ENCODE data around the gene IL31.
A peak's percentile ranks its signal among the peaks of the same experiment; 100 is the strongest.
"Not testable (repeated sequence)": the region's sequence is repeated elsewhere in the genome, so short reads cannot be mapped to it uniquely, and the experiment has no call there.

The IL31 gene

GRCh38 chr12:122174155-122174845 is at the start of gene IL31:
TSS of gene IL31 (minus strand) at chr12:122174221. CDS start at chr12:122174172, 49 bp downstream.
- no peak for DNase-seq

GRCh38 chr12:122216445-122216844 is 42.4 kb upstream of the IL31 start:
- DNase-seq, result no peak

- DNase-seq, result no peak
Observed at GRCh38 chr12:122215771-122216170, 41.8 kb upstream of the IL31 start.

- no peak for DNase-seq
Observed at GRCh38 chr12:122208073-122208820, 34.2 kb upstream of the IL31 start.

- no peak for DNase-seq
Observed at GRCh38 chr12:122207391-122207790, 33.4 kb upstream of the IL31 start.

GRCh38 chr12:122206976-122207375 is 33.0 kb upstream of the IL31 start:
- no peak for DNase-seq

GRCh38 chr12:122206111-122206881 is 32.3 kb upstream of the IL31 start:
- DNase-seq, result no peak

GRCh38 chr12:122205053-122205925 is 31.3 kb upstream of the IL31 start:
- DNase-seq, result no peak

GRCh38 chr12:122204167-122205052 is 30.4 kb upstream of the IL31 start:
- no peak for DNase-seq

- DNase-seq, result peak; percentile 48 to 79
Observed at GRCh38 chr12:122203301-122204166, 29.5 kb upstream of the IL31 start, which contains the start of gene B3GNT4. TSS of gene B3GNT4 (plus strand) at chr12:122203709. CDS start at chr12:122204619, 910 bp downstream.

- DNase-seq, result not testable (repeated sequence)
Observed at GRCh38 chr12:122202811-122203210, 28.8 kb upstream of the IL31 start.

- DNase-seq, result no peak
Observed at GRCh38 chr12:122202017-122202416, 28.0 kb upstream of the IL31 start.

GRCh38 chr12:122201381-122201780 is 27.4 kb upstream of the IL31 start:
- no peak for DNase-seq

GRCh38 chr12:122200541-122201175 is 26.6 kb upstream of the IL31 start:
- DNase-seq, result no peak

GRCh38 chr12:122199484-122200355 is 25.7 kb upstream of the IL31 start:
- DNase-seq, result no peak

GRCh38 chr12:122197612-122197966 is 23.6 kb upstream of the IL31 start:
- DNase-seq, result no peak

- DNase-seq, result no peak
Observed at GRCh38 chr12:122195405-122195804, 21.4 kb upstream of the IL31 start.

- no peak for DNase-seq
Observed at GRCh38 chr12:122194804-122195203, 20.8 kb upstream of the IL31 start.

- no peak for DNase-seq
Observed at GRCh38 chr12:122192441-122192840, 18.4 kb upstream of the IL31 start.
